HCT116 (cell line): ENCODE results near the gene CCDC15. TPM values are rescaled to one million over a fixed set of nuclear protein-coding genes. Genes with fewer than 3 reads are reported as not detected.

ENCODE experiments used
- ATAC-seq: fragments of 200-7000 bp; cut with Tn5 transposase; 2 replicates; pipeline ENCODE4 v1.9.1; 2020; ENCODE audit warnings: mild to moderate bottlenecking, moderate library complexity
- BruUV-seq: library from RNA; stranded (reverse); fragments of 400-500 nt; replicated peaks from 2 replicates; lab custom pipeline; 2021; lab: Mats Ljungman, UMichigan
- CTCF ChIA-PET: fragments of 300-600 bp; sonication (Branson Sonifier 250); formaldehyde crosslinking; loops from one replicate; lab custom pipeline; 2021; ENCODE audit warnings: antibody characterized with exemption; lab: Charles Lee
- POLR2A ChIA-PET: fragments of 300-600, 350-600 bp; sonication (Branson Sonifier 250); formaldehyde crosslinking; loops from one replicate; lab custom pipeline; 2021; ENCODE audit warnings: antibody characterized with exemption; lab: Charles Lee
- RAD21 ChIA-PET, 2 experiments: fragments of 300-600 bp; sonication (Branson Sonifier 250); formaldehyde crosslinking; loops; one replicate each; lab custom pipeline; 2023; ENCODE audit warnings: low total read pairs in 2 of 2; ENCODE audit not compliant: uncharacterized antibody in 2 of 2, unreplicated experiment in 2 of 2, low non-redundant PET in 1 of 2; lab: Charles Lee
- DNase-seq: peaks from one replicate; pipeline ENCODE4 v3.0.0-alpha.2; 2010; ENCODE audit warnings: low read depth, low spot score
- H2AFZ ChIP-seq: fragments of 200-600 bp; shearing (Covaris generic), sonication (generic); 2 replicates; pipeline ENCODE4 v1.6.1; 2017; ENCODE audit warnings: low read depth, mixed run types, mixed read lengths, antibody characterized with exemption, low read length; ENCODE audit not compliant: poor library complexity, severe bottlenecking
- H3K27ac ChIP-seq: 2 replicates; pipeline ENCODE4 v1.5.1; 2012; ENCODE audit warnings: low read depth, low read length
- H3K27me3 ChIP-seq: fragments of 200-600 bp; sonication (generic); 2 replicates; pipeline ENCODE4 v1.6.1; 2016; ENCODE audit warnings: mixed run types, low read length, mixed read lengths; ENCODE audit not compliant: insufficient read depth
- H3K36me3 ChIP-seq, 2 experiments: fragments of 200-500 bp in 1 of 2; fragments of 200-600 bp in 1 of 2; sonication (Bioruptor generic) in 1 of 2; sonication (generic) in 1 of 2; 2 replicates each; pipeline versions ENCODE4 v1.5.1 to v1.6.1; 2014 to 2016; ENCODE audit warnings: low read length in 2 of 2, inconsistent platforms in 1 of 2, mixed read lengths in 1 of 2, mixed run types in 1 of 2; ENCODE audit not compliant: insufficient read depth in 2 of 2, control insufficient read depth in 1 of 2
- H3K4me1 ChIP-seq, 2 experiments: fragments of 200-600 bp in 1 of 2; sonication (generic) in 1 of 2; 2 replicates each; pipeline versions ENCODE4 v1.5.1 to v1.6.1; 2012 to 2017; ENCODE audit warnings: low read length in 2 of 2, inconsistent platforms in 1 of 2, mild to moderate bottlenecking in 1 of 2, mixed read lengths in 1 of 2, mixed run types in 1 of 2, moderate library complexity in 1 of 2; ENCODE audit not compliant: insufficient read depth in 2 of 2, control insufficient read depth in 1 of 2
- H3K4me2 ChIP-seq: fragments of 200-600 bp; sonication (generic); 2 replicates; pipeline ENCODE4 v1.6.1; 2017; ENCODE audit warnings: mixed run types, low read length, mixed read lengths
- H3K4me3 ChIP-seq, 2 experiments: fragments of 200-600 bp in 1 of 2; sonication (generic) in 1 of 2; replicated peaks in 1 of 2; 2 replicates each; pipeline ENCODE4 v1.5.1; 2011 to 2016; ENCODE audit warnings: low read length in 2 of 2, control low read depth in 1 of 2, low read depth in 1 of 2, mild to moderate bottlenecking in 1 of 2, mixed read lengths in 1 of 2, mixed run types in 1 of 2
- H3K79me2 ChIP-seq: fragments of 200-600 bp; sonication (generic); 2 replicates; pipeline ENCODE4 v1.6.1; 2017; ENCODE audit warnings: mild to moderate bottlenecking, mixed run types, low read length, moderate library complexity, mixed read lengths; ENCODE audit not compliant: insufficient read depth
- H3K9ac ChIP-seq: fragments of 200-600 bp; sonication (generic); 2 replicates; pipeline ENCODE4 v1.6.1; 2016; ENCODE audit warnings: low read length, mixed read lengths
- H3K9me2 ChIP-seq: fragments of 200-600 bp; sonication (generic), shearing (Covaris generic); 2 replicates; pipeline ENCODE4 v1.6.1; 2017; ENCODE audit warnings: mixed run types, mild to moderate bottlenecking, moderate library complexity; ENCODE audit not compliant: insufficient read depth
- H3K9me3 ChIP-seq, 2 experiments: fragments of 200-500 bp in 1 of 2; fragments of 200-600 bp in 1 of 2; sonication (Bioruptor generic) in 1 of 2; sonication (generic) in 1 of 2; 2 replicates each; pipeline ENCODE4 v1.6.1; 2014 to 2017; ENCODE audit warnings: low read length in 2 of 2, mixed read lengths in 2 of 2, inconsistent platforms in 1 of 2, low read depth in 1 of 2, mild to moderate bottlenecking in 1 of 2, mixed run types in 1 of 2, moderate library complexity in 1 of 2; ENCODE audit not compliant: control insufficient read depth in 1 of 2, insufficient read depth in 1 of 2
- H4K20me1 ChIP-seq: fragments of 200-600 bp; sonication (generic), shearing (Covaris generic); 2 replicates; pipeline ENCODE4 v1.6.1; 2017; ENCODE audit warnings: mixed run types, mild to moderate bottlenecking, moderate library complexity; ENCODE audit not compliant: insufficient read depth
- CBX3 ChIP-seq: IDR thresholded peaks from 2 replicates; pipeline ENCODE4 v1.6.1; 2012; ENCODE audit warnings: low read depth
- CEBPB ChIP-seq: IDR thresholded peaks from 2 replicates; pipeline ENCODE4 v1.6.1; 2012; ENCODE audit warnings: low read depth
- EGR1 ChIP-seq: IDR thresholded peaks from 2 replicates; pipeline ENCODE4 v1.6.1; 2012; ENCODE audit warnings: low read depth
- EZH2phosphoT487 ChIP-seq: fragments of 200-600 bp; IDR thresholded peaks from 2 replicates; pipeline ENCODE4 v1.6.1; 2018; ENCODE audit warnings: antibody characterized with exemption, borderline replicate concordance
- JUND ChIP-seq: IDR thresholded peaks from 2 replicates; pipeline ENCODE4 v1.6.1; 2012
- MAX ChIP-seq: IDR thresholded peaks from 2 replicates; pipeline ENCODE4 v1.6.1; 2012
- POLR2AphosphoS5 ChIP-seq: IDR thresholded peaks from 2 replicates; pipeline ENCODE4 v1.6.1; 2011; ENCODE audit warnings: mild to moderate bottlenecking, low read depth, low read length, moderate library complexity
- RAD21 ChIP-seq: IDR thresholded peaks from 2 replicates; pipeline ENCODE4 v1.6.1; 2012; ENCODE audit warnings: low read depth, mild to moderate bottlenecking
- REST ChIP-seq: IDR thresholded peaks from 2 replicates; pipeline ENCODE4 v1.6.1; 2012; ENCODE audit warnings: low read depth
- YY1 ChIP-seq: IDR thresholded peaks from 2 replicates; pipeline ENCODE4 v1.6.1; 2011; ENCODE audit warnings: low read length, low read depth, moderate library complexity, mild to moderate bottlenecking; ENCODE audit not compliant: insufficient replicate concordance; ENCODE audit errors: extremely low read depth
- ZBTB33 ChIP-seq: IDR thresholded peaks from 2 replicates; pipeline ENCODE4 v1.6.1; 2011; ENCODE audit warnings: mild to moderate bottlenecking, low read length, moderate library complexity; ENCODE audit not compliant: insufficient replicate concordance; ENCODE audit errors: extremely low read depth
- intact Hi-C: fragments of 100-400 bp; cut with micrococcal nuclease; formaldehyde crosslinking; loops from 2 replicates; pipeline ENCODE4 v1.10.0; 2022
- total RNA-seq: library from RNA; stranded (reverse); gene quantifications from one replicate; pipeline ENCODE4 v1.2.1, GENCODE V29; 2021; ENCODE audit not compliant: unreplicated experiment
- TF ChIP-seq, protein P1 (sequence below): IDR thresholded peaks from 2 replicates; pipeline ENCODE4 v1.6.1; 2012

Gene CCDC15
- total RNA-seq, 1 experiment from 2014 or later: 2.4 TPM

- POLR2A ChIA-PET: no interaction called here
- no TSS peak for BruUV-seq
Observed at GRCh38 chr11:125001079-125001778, 47.2 kb downstream of the CCDC15 start.

More at GRCh38 chr11:125001079-125001778, 47.2 kb downstream of the CCDC15 start:
- no peak overlapping the region for H2AFZ ChIP-seq
- H3K4me1 ChIP-seq: no peaks in the 10 kb centered on the region
- ATAC-seq (no peak), DNase-seq (no peak)
- no peak for TF ChIP-seq REST
- no peak for TF ChIP-seq YY1
- TF ChIP-seq, protein P1, sequence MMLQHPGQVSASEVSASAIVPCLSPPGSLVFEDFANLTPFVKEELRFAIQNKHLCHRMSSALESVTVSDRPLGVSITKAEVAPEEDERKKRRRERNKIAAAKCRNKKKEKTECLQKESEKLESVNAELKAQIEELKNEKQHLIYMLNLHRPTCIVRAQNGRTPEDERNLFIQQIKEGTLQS: no peak
- no peak for TF ChIP-seq POLR2AphosphoS5
- TF ChIP-seq JUND: no peak
- TF ChIP-seq CEBPB: no peak
- no peak for TF ChIP-seq CBX3
- no peak for TF ChIP-seq ZBTB33
- no peak for TF ChIP-seq RAD21
- no peak for TF ChIP-seq EGR1
- TF ChIP-seq MAX: no peak
- TF ChIP-seq EZH2phosphoT487: no peak
- H3K9me2 ChIP-seq: no peaks in the 10 kb centered on the region
- H3K36me3 ChIP-seq: no peaks in the 10 kb centered on the region
- ChIA-PET RAD21 (no interaction called here), CTCF (no interaction called here)
- no peak overlapping the region for H3K9ac ChIP-seq
- H3K79me2 ChIP-seq: no peaks in the 10 kb centered on the region
- H4K20me1 ChIP-seq: no peaks in the 10 kb centered on the region
- H3K9me3 ChIP-seq: no peaks in the 10 kb centered on the region
- H3K27me3 ChIP-seq: no peaks in the 10 kb centered on the region
- intact Hi-C loops: no loop called here
- H3K27ac ChIP-seq: no peak overlapping the region
- H3K4me2 ChIP-seq: no peak overlapping the region
- no peak overlapping the region for H3K4me3 ChIP-seq
